OCI-LY3 (cell line): Measurements from ENCODE around the gene ZFAND3.

Experiments used
- CTCF ChIP-seq: fragments of 200-600, 300-600 bp; sonication (generic); IDR thresholded peaks from 2 replicates; pipeline ENCODE4 v1.5.1; 2014; ENCODE audit warnings: antibody characterized with exemption, low read length, low read depth
- EZH2phosphoT487 ChIP-seq: fragments of 200-600 bp; shearing (Covaris generic); IDR thresholded peaks from 2 replicates; pipeline ENCODE4 v1.6.1; 2018; ENCODE audit warnings: antibody characterized with exemption, mixed run types, low read depth

GRCh38 chr6:38193481-38194281 lies 374.2 kb downstream of the ZFAND3 start:
- TF ChIP-seq CTCF (no peak), EZH2phosphoT487 (no peak)
